ENCODE measurements around the gene VAMP8. TPM values are rescaled to one million over a fixed set of nuclear protein-coding genes. Genes with fewer than 3 reads are reported as not detected.
A peak's percentile ranks its signal among the peaks of the same experiment; 100 is the strongest.

The VAMP8 gene
- total and polyA plus RNA-seq, 2 of the 8 experiments (the other 6 are each of a cell fraction or from before 2014, with no cell fraction given), result 34.4 to 69.7 TPM

- no peak overlapping the region for H3K14ac ChIP-seq (ENCODE audit: insufficient read length)
- no peak overlapping the region for H3K18ac ChIP-seq (ENCODE audit: extremely low read depth, low read length)
- TF ChIP-seq POLR2A (IDR thresholded peaks at IDR 0.05; ENCODE audit: control extremely low read depth in 1 of 2, low read depth in 2 of 2, low read length in 2 of 2) (no peak), GTF2F1 (IDR thresholded peaks at IDR 0.05; ENCODE audit: borderline replicate concordance, low read depth, low read length) (no peak), CHD1 (IDR thresholded peaks at IDR 0.05; ENCODE audit: low read depth, low read length) (no peak), MAFK (IDR thresholded peaks at IDR 0.05; ENCODE audit: low read depth, low read length) (no peak)
- no peak overlapping the region for H2BK20ac ChIP-seq (ENCODE audit: low read length)
- H3K27ac ChIP-seq (ENCODE audit: low read depth, low read length), result no peak overlapping the region
- no peaks in the 10 kb centered on the region for H3K36me3 ChIP-seq (ENCODE audit: control insufficient read depth in 2 of 4, insufficient read depth in 4 of 4, low read length in 3 of 4)
- no peak overlapping the region; the same call in 1 of the 2 replicates for H2BK5ac ChIP-seq (ENCODE audit: low read depth, low read length)
- H4K8ac ChIP-seq (ENCODE audit: extremely low read depth, insufficient read depth, low read length), result peak overlapping the region; percentile 36; the same call in 1 of the 2 replicates
- H2AK5ac ChIP-seq (ENCODE audit: low read depth, low read length), result 0 out of 2 replicates have a peak overlapping the region, but pooled peaks have one; percentile 13
- no peaks in the 10 kb centered on the region for H3K9me3 ChIP-seq (ENCODE audit: insufficient read depth in 2 of 2, low read depth in 1 of 2, low read length in 1 of 2)
- H3K79me2 ChIP-seq (ENCODE audit: control insufficient read depth in 1 of 2, insufficient read depth in 2 of 2, low read length in 2 of 2), result peaks cover 0 to 10% of the 10 kb centered on the region in 2 experiments; a peak in 3 of 4 replicates
- FAIRE-seq, result no peak
- peaks cover 0 to 11% (median 3%) of the 10 kb centered on the region in 4 experiments; a peak in 4 of 7 replicates for H3K4me1 ChIP-seq (replicated peaks in 1 of 4; ENCODE audit: control insufficient read depth in 3 of 4, insufficient read depth in 4 of 4, low read length in 3 of 4)
- H2AFZ ChIP-seq (ENCODE audit: low read length), result no peak overlapping the region
- no peak overlapping the region for H4K5ac ChIP-seq (ENCODE audit: insufficient read length, low read depth, low read length)
- no peak overlapping the region for H3K9ac ChIP-seq (replicated peaks in 1 of 4; ENCODE audit: extremely low read depth in 1 of 4, low read depth in 3 of 4, low read length in 3 of 4)
- peaks cover 0 to 2% of the 10 kb centered on the region in 2 experiments for H4K20me1 ChIP-seq (replicated peaks in 1 of 2; ENCODE audit: control insufficient read depth in 1 of 2, insufficient read depth in 2 of 2, low read length in 2 of 2)
- no peak for DNase-seq (ENCODE audit: low read depth in 1 of 2, low spot score in 2 of 2)
- peaks cover 13% of the 10 kb centered on the region for H3K23me2 ChIP-seq (ENCODE audit: low read depth, low read length)
- no peak overlapping the region for H3K4ac ChIP-seq (replicated peaks; ENCODE audit: insufficient read length, low read depth, low read length)
- ChIA-PET CTCF (ENCODE audit: partially characterized antibody) (interaction anchor here (1.1 to 1.9 kb wide), 3 partner anchors 9 to 53 kb away, joined by 4 to 7 read pairs (median 4); partner anchors contain the start of genes MAT2A and VAMP8), POLR2A (ENCODE audit: partially characterized antibody) (interaction anchor here (0.9 to 1.6 kb wide), 8 partner anchors 10 to 51 kb away, joined by 3 to 8 read pairs (median 4); partner anchors contain the start of genes C2orf68, TMEM150A and USP39)
- 0 out of 2 replicates have a peak, but pooled peaks cover 2% of the 10 kb centered on the region for H3K79me1 ChIP-seq (ENCODE audit: low read depth, low read length)
- H3K23ac ChIP-seq (ENCODE audit: insufficient read length), result no peak overlapping the region
- no peak overlapping the region for H2BK15ac ChIP-seq (ENCODE audit: low read length)
- H2BK12ac ChIP-seq (ENCODE audit: low read depth, low read length), result no peak overlapping the region
- H3K4me2 ChIP-seq (ENCODE audit: insufficient read depth in 1 of 2, low read depth in 2 of 2, low read length in 2 of 2), result no peak overlapping the region
- 88% methylated on average over 12 of the region's 12 CpGs; no CpG with 5 or more reads in 1 of the 2 experiments for WGBS, 2 experiments (ENCODE audit: extremely low coverage in 1 of 2, insufficient coverage in 1 of 2, insufficient read length in 1 of 2, insufficient replicate concordance in 2 of 2, low coverage in 1 of 2, low lambda C conversion rate in 2 of 2, missing lambda C conversion rate in 1 of 2)
- no peak overlapping the region for H2BK120ac ChIP-seq (replicated peaks; ENCODE audit: low read depth, low read length)
- H3K4me3 ChIP-seq (ENCODE audit: extremely low read depth in 1 of 4, insufficient read depth in 2 of 4, low read depth in 3 of 4, low read length in 4 of 4), result no peak overlapping the region
- H3K56ac ChIP-seq (replicated peaks; ENCODE audit: insufficient read length, low read depth, low read length), result no peak overlapping the region
- peaks cover 0 to 3% (median 0%) of the 10 kb centered on the region in 4 experiments; a peak in 2 of 7 replicates for H3K27me3 ChIP-seq (replicated peaks in 1 of 4; ENCODE audit: control insufficient read depth in 3 of 4, extremely low read depth in 1 of 4, insufficient read depth in 3 of 4, low read length in 3 of 4)
- no peak overlapping the region for H4K91ac ChIP-seq (replicated peaks; ENCODE audit: insufficient read length, low read length)
Observed at GRCh38 chr2:85591563-85591962, 14.2 kb downstream of the VAMP8 start.

Measured in H1 (cell line).